Tibial artery (tissue), 4 donors: ENCODE results near the gene GC.

Experiments
- DNase-seq, 2 donors: peaks; one replicate each; pipeline ENCODE4 v3.0.0-alpha.2; 2019
- H3K27ac ChIP-seq, 2 donors: fragments of 200-600 bp; sonication (generic) in 1 of 2; 1 replicate in 1 of 2; 2 replicates in 1 of 2; pipeline ENCODE4 v1.5.1; 2018 to 2019; ENCODE audit warnings: mild to moderate bottlenecking in 1 of 2
- H3K27me3 ChIP-seq, 2 donors: fragments of 200-600 bp; sonication (generic) in 1 of 2; one replicate each; pipeline versions ENCODE4 v1.5.1 to v1.6.0; 2016 to 2019
- H3K36me3 ChIP-seq, 3 donors: fragments of 200-600 bp; sonication (generic) in 2 of 3; one replicate each; pipeline ENCODE4 v1.5.1; 2016 to 2019; ENCODE audit warnings: mild to moderate bottlenecking in 2 of 3
- H3K4me1 ChIP-seq, 4 donors: fragments of 200-600 bp; sonication (generic) in 2 of 4; 1 replicate in 3 of 4; 2 replicates in 1 of 4; pipeline ENCODE4 v1.5.1; 2016 to 2019
- H3K4me3 ChIP-seq, 2 donors: fragments of 200-600 bp; sonication (generic) in 1 of 2; 1 replicate in 1 of 2; 2 replicates in 1 of 2; pipeline ENCODE4 v1.5.1; 2018 to 2019; ENCODE audit warnings: mild to moderate bottlenecking in 2 of 2
- H3K9me3 ChIP-seq, 3 donors: fragments of 200-600 bp; sonication (generic) in 1 of 3; one replicate each; pipeline ENCODE4 v1.5.1; 2016 to 2019
- intact Hi-C: fragments of 100-400 bp; cut with DNase I; formaldehyde crosslinking; loops from one replicate; pipeline ENCODE4 v1.15.0; 2023; ENCODE audit warnings: low total_unique reads
- TF ChIP-seq, protein P1 (sequence below), 2 experiments: fragments of 200-600 bp in 1 of 2; fragments of 450-650 bp in 1 of 2; IDR thresholded peaks; one replicate each; pipeline ENCODE4 v1.5.1; 2017 to 2019; ENCODE audit warnings: antibody characterized with exemption in 2 of 2, mild to moderate bottlenecking in 1 of 2, moderate library complexity in 1 of 2

GC gene, protein sequence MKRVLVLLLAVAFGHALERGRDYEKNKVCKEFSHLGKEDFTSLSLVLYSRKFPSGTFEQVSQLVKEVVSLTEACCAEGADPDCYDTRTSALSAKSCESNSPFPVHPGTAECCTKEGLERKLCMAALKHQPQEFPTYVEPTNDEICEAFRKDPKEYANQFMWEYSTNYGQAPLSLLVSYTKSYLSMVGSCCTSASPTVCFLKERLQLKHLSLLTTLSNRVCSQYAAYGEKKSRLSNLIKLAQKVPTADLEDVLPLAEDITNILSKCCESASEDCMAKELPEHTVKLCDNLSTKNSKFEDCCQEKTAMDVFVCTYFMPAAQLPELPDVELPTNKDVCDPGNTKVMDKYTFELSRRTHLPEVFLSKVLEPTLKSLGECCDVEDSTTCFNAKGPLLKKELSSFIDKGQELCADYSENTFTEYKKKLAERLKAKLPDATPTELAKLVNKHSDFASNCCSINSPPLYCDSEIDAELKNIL

DNA sequence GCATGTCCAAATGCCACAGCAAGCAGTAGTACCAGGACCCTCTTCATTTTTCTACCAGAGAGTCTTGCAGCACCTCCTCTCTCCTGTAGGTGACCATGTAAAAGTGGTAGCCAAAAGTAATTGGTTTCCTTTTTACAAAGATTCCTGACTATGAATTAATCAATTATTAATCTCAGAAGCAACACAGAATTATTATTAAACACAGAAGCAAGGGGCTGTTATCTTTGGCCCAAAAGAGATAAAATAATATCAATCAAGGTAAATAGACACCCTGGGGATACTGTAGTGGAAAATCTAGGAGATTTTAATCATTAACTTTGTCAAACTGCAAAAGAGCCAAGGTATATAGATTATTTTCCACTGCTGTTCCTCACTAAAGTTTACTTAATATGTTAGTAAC lies at the start of gene GC:
Gene GC (minus strand): TSS at position 108 of the 400 bp plus-strand sequence. CDS start 61 bp downstream, at position 47.
- intact Hi-C loops: no loop called here
- Histone ChIP-seq H3K4me1 (no peaks in the 10 kb centered on the region), H3K27ac (no peak within 1 kb of the TSS), H3K9me3 (no peaks in the 10 kb centered on the region), H3K4me3 (no peak within 1 kb of the TSS), H3K27me3 (no peaks in the 10 kb centered on the region), H3K36me3 (no peaks in the 10 kb centered on the region)
- TF ChIP-seq, protein P1, sequence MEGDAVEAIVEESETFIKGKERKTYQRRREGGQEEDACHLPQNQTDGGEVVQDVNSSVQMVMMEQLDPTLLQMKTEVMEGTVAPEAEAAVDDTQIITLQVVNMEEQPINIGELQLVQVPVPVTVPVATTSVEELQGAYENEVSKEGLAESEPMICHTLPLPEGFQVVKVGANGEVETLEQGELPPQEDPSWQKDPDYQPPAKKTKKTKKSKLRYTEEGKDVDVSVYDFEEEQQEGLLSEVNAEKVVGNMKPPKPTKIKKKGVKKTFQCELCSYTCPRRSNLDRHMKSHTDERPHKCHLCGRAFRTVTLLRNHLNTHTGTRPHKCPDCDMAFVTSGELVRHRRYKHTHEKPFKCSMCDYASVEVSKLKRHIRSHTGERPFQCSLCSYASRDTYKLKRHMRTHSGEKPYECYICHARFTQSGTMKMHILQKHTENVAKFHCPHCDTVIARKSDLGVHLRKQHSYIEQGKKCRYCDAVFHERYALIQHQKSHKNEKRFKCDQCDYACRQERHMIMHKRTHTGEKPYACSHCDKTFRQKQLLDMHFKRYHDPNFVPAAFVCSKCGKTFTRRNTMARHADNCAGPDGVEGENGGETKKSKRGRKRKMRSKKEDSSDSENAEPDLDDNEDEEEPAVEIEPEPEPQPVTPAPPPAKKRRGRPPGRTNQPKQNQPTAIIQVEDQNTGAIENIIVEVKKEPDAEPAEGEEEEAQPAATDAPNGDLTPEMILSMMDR (IDR thresholded peaks at IDR 0.05): no peak
- no peak for DNase-seq

DNA sequence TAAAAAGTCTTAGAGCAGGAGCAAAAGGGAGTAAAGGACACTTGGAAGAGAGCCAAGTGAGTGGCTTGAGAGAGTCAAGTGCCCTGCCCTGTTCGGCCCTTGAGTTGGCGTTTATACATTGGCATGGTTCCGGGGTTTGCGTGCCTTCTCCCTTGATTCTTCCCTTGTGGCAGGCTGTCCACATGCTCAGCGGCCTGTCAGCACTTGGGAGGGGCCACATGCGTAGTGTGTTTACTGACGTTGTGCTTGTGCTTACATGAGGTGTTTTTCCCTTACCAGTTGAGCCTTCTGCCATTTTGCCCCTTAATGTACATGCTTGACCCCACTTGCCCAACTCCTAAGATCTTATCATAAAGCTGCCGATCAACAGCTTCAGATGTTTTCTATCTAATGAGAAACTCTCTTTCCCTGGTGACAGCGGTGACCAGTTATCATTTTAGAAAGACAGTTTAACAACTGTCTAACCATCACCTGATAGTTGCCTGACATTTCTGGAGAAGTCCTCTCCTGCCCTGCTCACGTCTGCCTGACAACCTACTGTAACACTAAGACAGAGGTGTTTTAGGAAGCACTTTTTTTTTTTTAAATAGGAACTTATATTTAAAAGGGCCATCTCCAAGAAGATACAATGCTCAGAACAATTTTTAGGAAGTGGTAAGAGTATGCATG lies 49.5 kb upstream of the GC start:
- H3K9me3 ChIP-seq: no peaks in the 10 kb centered on the region
- no peaks in the 10 kb centered on the region for H3K27me3 ChIP-seq
- intact Hi-C loops: no loop called here
- DNase-seq: no peak
- TF ChIP-seq, protein P1 (IDR thresholded peaks at IDR 0.05): no peak
- H3K36me3 ChIP-seq: no peaks in the 10 kb centered on the region
- H3K4me1 ChIP-seq: no peaks in the 10 kb centered on the region
- H3K4me3 ChIP-seq: no peak overlapping the region
- H3K27ac ChIP-seq: no peak overlapping the region

DNA sequence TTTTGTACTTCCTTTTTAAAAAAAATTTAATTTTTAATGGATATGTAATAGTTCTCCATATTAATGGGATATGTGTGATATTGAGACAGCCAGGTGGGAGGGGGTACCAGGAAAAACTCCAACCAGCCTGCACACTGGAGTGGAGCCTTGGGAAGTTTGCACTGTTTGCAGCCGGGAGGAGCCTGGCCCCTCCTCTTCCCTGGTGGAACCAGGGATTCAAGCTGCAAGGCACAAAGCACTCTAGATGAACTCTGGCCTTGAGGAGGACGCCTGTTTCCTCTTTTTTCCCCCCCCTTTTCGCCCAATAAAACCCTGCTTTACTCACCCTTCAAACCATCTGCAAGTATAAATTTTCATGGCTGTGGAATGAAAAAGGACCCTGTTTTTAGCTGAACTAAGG lies 48.2 kb upstream of the GC start:
- no peaks in the 10 kb centered on the region for H3K27me3 ChIP-seq
- no peak overlapping the region for H3K27ac ChIP-seq
- H3K9me3 ChIP-seq: no peaks in the 10 kb centered on the region
- DNase-seq: no peak
- intact Hi-C loops: no loop called here
- H3K36me3 ChIP-seq: no peaks in the 10 kb centered on the region
- no peaks in the 10 kb centered on the region for H3K4me1 ChIP-seq
- TF ChIP-seq, protein P1 (IDR thresholded peaks at IDR 0.05): no peak
- H3K4me3 ChIP-seq: no peak overlapping the region

DNA sequence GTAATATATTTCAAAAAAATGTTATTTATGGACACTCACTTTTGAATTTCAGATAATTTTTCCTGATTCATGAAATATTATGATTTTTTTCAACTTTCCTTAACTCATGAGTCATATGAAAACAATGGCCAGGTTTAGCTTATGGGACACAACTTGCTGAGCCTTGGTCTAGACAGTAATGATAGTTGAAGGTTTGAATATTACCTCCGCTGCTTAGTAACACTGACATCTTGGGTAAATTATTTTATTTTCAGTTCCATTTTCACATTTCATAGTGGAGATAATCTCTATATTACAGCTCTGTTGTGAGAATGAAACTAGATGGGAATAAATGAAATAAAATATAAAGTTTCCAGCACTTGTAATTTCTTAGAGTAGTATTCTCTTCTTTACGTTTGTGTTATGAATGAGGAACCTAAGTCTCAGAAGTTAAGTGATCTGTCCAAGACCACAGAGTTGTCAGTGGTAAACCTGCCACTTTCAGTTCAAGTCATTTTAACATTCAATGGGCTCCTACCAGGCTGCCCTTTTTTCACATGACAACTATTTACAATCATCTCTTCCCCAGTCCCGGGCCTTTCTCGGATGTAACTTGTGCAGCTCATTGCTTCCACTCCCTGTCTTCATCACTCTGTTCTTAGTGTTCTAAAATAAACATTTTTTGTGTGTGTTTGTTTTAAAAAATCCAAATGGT lies 46.8 kb upstream of the GC start:
- H3K27me3 ChIP-seq: no peaks in the 10 kb centered on the region
- no peak overlapping the region for H3K27ac ChIP-seq
- H3K9me3 ChIP-seq: no peaks in the 10 kb centered on the region
- H3K4me3 ChIP-seq: no peak overlapping the region
- intact Hi-C loops: no loop called here
- no peaks in the 10 kb centered on the region for H3K36me3 ChIP-seq
- no peaks in the 10 kb centered on the region for H3K4me1 ChIP-seq
- TF ChIP-seq, protein P1 (IDR thresholded peaks at IDR 0.05): no peak
- no peak for DNase-seq

DNA sequence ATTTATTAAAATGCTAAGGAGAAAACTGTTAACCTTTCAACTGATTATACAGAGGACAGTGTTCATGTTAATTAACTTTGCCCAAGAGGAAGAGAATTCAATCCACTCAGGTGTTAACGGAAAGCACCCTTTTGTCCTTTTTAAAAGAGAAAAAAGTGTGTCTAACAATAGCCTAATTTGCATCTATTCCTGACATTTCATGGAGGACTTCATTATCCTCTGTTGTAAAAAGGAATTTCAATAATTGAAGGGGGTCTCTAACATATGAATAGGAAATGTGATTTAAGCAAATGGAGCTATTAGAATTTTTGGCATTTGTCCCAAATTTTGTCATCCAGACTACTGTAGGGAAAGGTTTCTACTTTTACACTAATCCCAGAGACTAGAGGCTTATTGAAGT lies 44.6 kb upstream of the GC start:
- Histone ChIP-seq H3K27ac (no peak overlapping the region), H3K36me3 (no peaks in the 10 kb centered on the region), H3K4me1 (no peaks in the 10 kb centered on the region), H3K9me3 (no peaks in the 10 kb centered on the region), H3K27me3 (no peaks in the 10 kb centered on the region), H3K4me3 (no peak overlapping the region)
- DNase-seq: no peak
- TF ChIP-seq, protein P1 (IDR thresholded peaks at IDR 0.05): no peak
- intact Hi-C loops: no loop called here
